IPS DF 19.7 (cell line): Measurements from ENCODE around the gene SRPK1.
A peak's percentile ranks its signal among the peaks of the same experiment; 100 is the strongest.
"Not testable (repeated sequence)": the region's sequence is repeated elsewhere in the genome, so short reads cannot be mapped to it uniquely, and the experiment has no call there.

Source experiments
- DNase-seq: peaks from one replicate; pipeline ENCODE4 v3.0.0-alpha.2; 2013; ENCODE audit warnings: low read depth, low spot score

Gene SRPK1

GRCh38 chr6:35920793-35921732, at the start of gene SRPK1:
TSS of gene SRPK1 (minus strand) at chr6:35921098. CDS start at chr6:35921056, 42 bp downstream.
- DNase-seq = peak; percentile 42

- no peak for DNase-seq
These were observed 49.3 kb upstream of the SRPK1 start for GRCh38 chr6:35970181-35970580.

- DNase-seq = no peak
These were observed 48.7 kb upstream of the SRPK1 start for GRCh38 chr6:35969646-35970045.

- DNase-seq = no peak
These were observed 47.9 kb upstream of the SRPK1 start for GRCh38 chr6:35968821-35969220.

GRCh38 chr6:35967076-35967774, 46.3 kb upstream of the SRPK1 start:
- DNase-seq = no peak

GRCh38 chr6:35962779-35963560, 42.1 kb upstream of the SRPK1 start:
- no peak for DNase-seq

- no peak for DNase-seq
These were observed 39.3 kb upstream of the SRPK1 start for GRCh38 chr6:35960187-35960586.

- no peak for DNase-seq
These were observed 35.1 kb upstream of the SRPK1 start for GRCh38 chr6:35955970-35956369.

GRCh38 chr6:35955521-35955920, 34.6 kb upstream of the SRPK1 start:
- no peak for DNase-seq

- DNase-seq = no peak
These were observed 34.2 kb upstream of the SRPK1 start for GRCh38 chr6:35955071-35955470.

GRCh38 chr6:35954333-35954732, 33.4 kb upstream of the SRPK1 start:
- DNase-seq = no peak

GRCh38 chr6:35948725-35949124, 27.8 kb upstream of the SRPK1 start:
- peak; percentile 38 for DNase-seq

- no peak for DNase-seq
These were observed 24.7 kb upstream of the SRPK1 start for GRCh38 chr6:35945650-35946025.

- no peak for DNase-seq
These were observed 22.5 kb upstream of the SRPK1 start for GRCh38 chr6:35943390-35943789.

GRCh38 chr6:35942355-35942754, 21.5 kb upstream of the SRPK1 start:
- no peak for DNase-seq

GRCh38 chr6:35941170-35941569, 20.3 kb upstream of the SRPK1 start:
- DNase-seq = not testable (repeated sequence)

GRCh38 chr6:35940014-35940413, 19.1 kb upstream of the SRPK1 start:
- not testable (repeated sequence) for DNase-seq

- not testable (repeated sequence) for DNase-seq
These were observed 18.4 kb upstream of the SRPK1 start for GRCh38 chr6:35939259-35939658.

- DNase-seq = no peak
These were observed 15.9 kb upstream of the SRPK1 start for GRCh38 chr6:35936681-35937359.

- DNase-seq = no peak
These were observed 14.6 kb upstream of the SRPK1 start for GRCh38 chr6:35935469-35935868.

- DNase-seq = no peak
These were observed 12.9 kb upstream of the SRPK1 start for GRCh38 chr6:35933844-35934243.
